ENCODE measurements around the gene PEX14.
A peak's percentile ranks its signal among the peaks of the same experiment; 100 is the strongest.
"Not testable (repeated sequence)": the region's sequence is repeated elsewhere in the genome, so short reads cannot be mapped to it uniquely, and the experiment has no call there.

Gene PEX14

GRCh38 chr1:10474613-10475507 is at the start of gene PEX14:
PEX14 (plus strand) TSS chr1:10474950; CDS start chr1:10474967, 17 bp downstream.
- ChIA-PET POLR2A (ENCODE audit: low non-redundant PET) (no interaction called here), CTCF (interaction anchor here (0.6 kb wide), 1 partner anchor 17 kb away, joined by 3 read pairs; no protein-coding TSS in a partner anchor)
- H3K27ac ChIP-seq: peak within 1 kb of the TSS; percentile 80
- no peak for TF ChIP-seq CTCF (conservative IDR thresholded peaks at IDR 0.05; ENCODE audit: low read depth)
- DNase-seq (ENCODE audit: low spot score): peak; percentile 93

GRCh38 chr1:10425826-10426534 is 48.8 kb upstream of the PEX14 start:
- POLR2A ChIA-PET (ENCODE audit: low non-redundant PET); DNase-seq (ENCODE audit: low spot score); H3K27ac ChIP-seq: not testable (repeated sequence)
- CTCF ChIA-PET: interaction anchor here (0.6 kb wide), 1 partner anchor 930 kb away, joined by 3 read pairs; no protein-coding TSS in a partner anchor

GRCh38 chr1:10426535-10426848 is 48.3 kb upstream of the PEX14 start:
- POLR2A ChIA-PET (ENCODE audit: low non-redundant PET); DNase-seq (ENCODE audit: low spot score); H3K27ac ChIP-seq: not testable (repeated sequence)
- CTCF ChIA-PET: interaction anchor here (0.6 kb wide), 1 partner anchor 40 kb away, joined by 3 read pairs; no protein-coding TSS in a partner anchor

- no peak for DNase-seq (ENCODE audit: low spot score)
- ChIA-PET CTCF (interaction anchor here (0.6 to 1.0 kb wide), 6 partner anchors 36 to 438 kb away, joined by 3 to 7 read pairs (median 3); no protein-coding TSS in a partner anchor), POLR2A (ENCODE audit: low non-redundant PET) (no interaction called here)
- no peak for TF ChIP-seq CTCF (conservative IDR thresholded peaks at IDR 0.05; ENCODE audit: low read depth)
- H3K27ac ChIP-seq: peak overlapping the region; percentile 36; the same call in 1 of the 2 replicates
These were observed 45.8 kb upstream of the PEX14 start for GRCh38 chr1:10428984-10429383.

- H3K27ac ChIP-seq: peak overlapping the region; percentile 84
- ChIA-PET POLR2A (ENCODE audit: low non-redundant PET) (interaction anchor here (1.3 kb wide), 1 partner anchor 31 kb away, joined by 4 read pairs; the partner anchor contains the start of gene PGD), CTCF (interaction anchor here (0.6 to 3.5 kb wide), 7 partner anchors 12 to 486 kb away, joined by 3 to 44 read pairs (median 4); partner anchors contain the start of genes LZIC and NMNAT1)
- TF ChIP-seq CTCF (conservative IDR thresholded peaks at IDR 0.05; ENCODE audit: low read depth): no peak
- no peak for DNase-seq (ENCODE audit: low spot score)
These were observed 44.9 kb upstream of the PEX14 start for GRCh38 chr1:10429868-10430215.

- ChIA-PET CTCF (interaction anchor here (0.5 to 3.5 kb wide), 13 partner anchors 9 to 600 kb away, joined by 3 to 44 read pairs (median 3); partner anchors contain the start of genes CORT, LZIC and NMNAT1), POLR2A (ENCODE audit: low non-redundant PET) (interaction anchor here (1.3 kb wide), 1 partner anchor 31 kb away, joined by 4 read pairs; the partner anchor contains the start of gene PGD)
- DNase-seq (ENCODE audit: low spot score): peak; percentile 97
- peak within 1 kb of the TSS; percentile 84 for H3K27ac ChIP-seq
- peak; percentile 92 for TF ChIP-seq CTCF (conservative IDR thresholded peaks at IDR 0.05; ENCODE audit: low read depth)
These were observed 44.3 kb upstream of the PEX14 start, which contains the start of gene CENPS for GRCh38 chr1:10430216-10431069. CENPS (plus strand) TSS chr1:10430433; CDS start chr1:10430518, 85 bp downstream.

All from RWPE1 (cell line).